ENCODE data around the gene MYMK.
A peak's percentile ranks its signal among the peaks of the same experiment; 100 is the strongest.

MYMK gene

GRCh38 chr9:133477992-133478850 is 46.5 kb downstream of the MYMK start:
- peak; percentile 38 for ATAC-seq
- TF ChIP-seq TOX (CRISPR knock-in tag; IDR thresholded peaks at IDR 0.05; ENCODE audit: borderline replicate concordance), result no peak
- TF ChIP-seq ZNF70 (CRISPR knock-in tag; IDR thresholded peaks at IDR 0.05), result no peak
- TF ChIP-seq CREB5 (CRISPR knock-in tag; IDR thresholded peaks at IDR 0.05; ENCODE audit: low read depth), result no peak
- TF ChIP-seq ESRRG (CRISPR knock-in tag; IDR thresholded peaks at IDR 0.05), result no peak
- TF ChIP-seq GLIS3 (CRISPR knock-in tag; IDR thresholded peaks at IDR 0.05), result no peak
- TF ChIP-seq OSR1 (CRISPR knock-in tag; IDR thresholded peaks at IDR 0.05), result no peak
- no peak for TF ChIP-seq CSRNP3 (CRISPR knock-in tag; IDR thresholded peaks at IDR 0.05)
- no peak for TF ChIP-seq PPARA (CRISPR knock-in tag; IDR thresholded peaks at IDR 0.05; ENCODE audit: borderline replicate concordance)
- TF ChIP-seq ZFP30 (CRISPR knock-in tag; IDR thresholded peaks at IDR 0.05), result no peak
- no peak for TF ChIP-seq ARNTL (CRISPR knock-in tag; IDR thresholded peaks at IDR 0.05; ENCODE audit: borderline replicate concordance, low read depth)
- no peak for TF ChIP-seq ZNF565 (CRISPR knock-in tag; conservative IDR thresholded peaks at IDR 0.05; ENCODE audit: low read depth)
- no peak for TF ChIP-seq PATZ1 (CRISPR knock-in tag; IDR thresholded peaks at IDR 0.05; ENCODE audit: borderline replicate concordance)
- TF ChIP-seq CSDC2 (CRISPR knock-in tag; IDR thresholded peaks at IDR 0.05), result no peak
- TF ChIP-seq RARB (CRISPR knock-in tag; IDR thresholded peaks at IDR 0.05), result no peak
- TF ChIP-seq POU6F1 (CRISPR knock-in tag; IDR thresholded peaks at IDR 0.05; ENCODE audit: borderline replicate concordance, low read depth), result no peak
- TF ChIP-seq ZC3H10 (CRISPR knock-in tag; IDR thresholded peaks at IDR 0.05), result no peak
- no peak for TF ChIP-seq SNAI2 (CRISPR knock-in tag; IDR thresholded peaks at IDR 0.05)
- no peak for TF ChIP-seq BACH2 (CRISPR knock-in tag; IDR thresholded peaks at IDR 0.05; ENCODE audit: borderline replicate concordance)
- no peak for TF ChIP-seq ZFP3 (CRISPR knock-in tag; IDR thresholded peaks at IDR 0.05)

GRCh38 chr9:133477461-133477860 is 47.3 kb downstream of the MYMK start:
- ATAC-seq, result no peak
- TF ChIP-seq TOX (CRISPR knock-in tag; IDR thresholded peaks at IDR 0.05; ENCODE audit: borderline replicate concordance) (no peak), ISL1 (CRISPR knock-in tag; IDR thresholded peaks at IDR 0.05) (no peak), ZNF70 (CRISPR knock-in tag; IDR thresholded peaks at IDR 0.05) (no peak), CSDC2 (CRISPR knock-in tag; IDR thresholded peaks at IDR 0.05) (no peak), PATZ1 (CRISPR knock-in tag; IDR thresholded peaks at IDR 0.05; ENCODE audit: borderline replicate concordance) (no peak), RARB (CRISPR knock-in tag; IDR thresholded peaks at IDR 0.05) (no peak), SNAI2 (CRISPR knock-in tag; IDR thresholded peaks at IDR 0.05) (no peak), TSHZ2 (CRISPR knock-in tag; IDR thresholded peaks at IDR 0.05) (no peak), BACH2 (CRISPR knock-in tag; IDR thresholded peaks at IDR 0.05; ENCODE audit: borderline replicate concordance) (no peak), ESRRG (CRISPR knock-in tag; IDR thresholded peaks at IDR 0.05) (no peak), ZFP30 (CRISPR knock-in tag; IDR thresholded peaks at IDR 0.05) (no peak), ARNTL (CRISPR knock-in tag; IDR thresholded peaks at IDR 0.05; ENCODE audit: borderline replicate concordance, low read depth) (no peak), TCF4 (CRISPR knock-in tag; IDR thresholded peaks at IDR 0.05; ENCODE audit: borderline replicate concordance) (no peak), ZC3H10 (CRISPR knock-in tag; IDR thresholded peaks at IDR 0.05) (no peak), CREB5 (CRISPR knock-in tag; IDR thresholded peaks at IDR 0.05; ENCODE audit: low read depth) (no peak), GLIS3 (CRISPR knock-in tag; IDR thresholded peaks at IDR 0.05) (no peak), OSR1 (CRISPR knock-in tag; IDR thresholded peaks at IDR 0.05) (no peak), POU6F1 (CRISPR knock-in tag; IDR thresholded peaks at IDR 0.05; ENCODE audit: borderline replicate concordance, low read depth) (no peak), ZNF565 (CRISPR knock-in tag; conservative IDR thresholded peaks at IDR 0.05; ENCODE audit: low read depth) (no peak)

Measured in SK-N-SH treated with all-trans-retinoic acid at 6 μM for 48 hours (cell line).